GM19043 (cell line): ENCODE measurements around the gene TMEM43.

Experiments used
- ATAC-seq: cut with Tn5 transposase; IDR thresholded peaks from one replicate; pipeline ENCODE4 v1.9.1; 2021; ENCODE audit warnings: low read depth; ENCODE audit not compliant: unreplicated experiment

TMEM43 gene

GRCh38 chr3:14121859-14122258, 3.0 kb upstream of the TMEM43 start:
- no peak for ATAC-seq

GRCh38 chr3:14122301-14122700, 2.6 kb upstream of the TMEM43 start:
- ATAC-seq, result no peak

- no peak for ATAC-seq
Measured at GRCh38 chr3:14123308-14124222, 1.3 kb upstream of the TMEM43 start.

GRCh38 chr3:14124223-14124614, 633 bp upstream of the TMEM43 start:
- ATAC-seq, result peak; percentile 32

GRCh38 chr3:14125193-14126016, 553 bp downstream of the TMEM43 start:
- peak; percentile 22 for ATAC-seq

- no peak for ATAC-seq
Measured at GRCh38 chr3:14126017-14126886, 1.4 kb downstream of the TMEM43 start.

- no peak for ATAC-seq
Measured at GRCh38 chr3:14126887-14127505, 2.1 kb downstream of the TMEM43 start.

- no peak for ATAC-seq
Measured at GRCh38 chr3:14127516-14128161, 2.8 kb downstream of the TMEM43 start.

- no peak for ATAC-seq
Measured at GRCh38 chr3:14128724-14129123, 3.9 kb downstream of the TMEM43 start.

GRCh38 chr3:14129296-14129695, 4.4 kb downstream of the TMEM43 start:
- no peak for ATAC-seq

- ATAC-seq, result no peak
Measured at GRCh38 chr3:14130230-14130629, 5.4 kb downstream of the TMEM43 start.

- ATAC-seq, result no peak
Measured at GRCh38 chr3:14130707-14131106, 5.9 kb downstream of the TMEM43 start.

- ATAC-seq, result no peak
Measured at GRCh38 chr3:14131134-14131533, 6.3 kb downstream of the TMEM43 start.

- ATAC-seq, result no peak
Measured at GRCh38 chr3:14132120-14132519, 7.3 kb downstream of the TMEM43 start.

GRCh38 chr3:14132689-14133088, 7.8 kb downstream of the TMEM43 start:
- no peak for ATAC-seq

GRCh38 chr3:14133188-14133800, 8.4 kb downstream of the TMEM43 start:
- ATAC-seq, result no peak

- no peak for ATAC-seq
Measured at GRCh38 chr3:14133876-14134275, 9.0 kb downstream of the TMEM43 start.

- ATAC-seq, result no peak
Measured at GRCh38 chr3:14134291-14134690, 9.4 kb downstream of the TMEM43 start.

GRCh38 chr3:14135581-14135980, 10.7 kb downstream of the TMEM43 start:
- ATAC-seq, result no peak
